NCI-H1436 (cell line): ENCODE measurements around the gene DAGLA.
A peak's percentile ranks its signal among the peaks of the same experiment; 100 is the strongest.
"Not testable (repeated sequence)": the region's sequence is repeated elsewhere in the genome, so short reads cannot be mapped to it uniquely, and the experiment has no call there.

ENCODE experiments used
- DNase-seq: peaks from one replicate; lab custom pipeline; 2025; lab: John Stamatoyannopoulos, UW

DAGLA gene, protein sequence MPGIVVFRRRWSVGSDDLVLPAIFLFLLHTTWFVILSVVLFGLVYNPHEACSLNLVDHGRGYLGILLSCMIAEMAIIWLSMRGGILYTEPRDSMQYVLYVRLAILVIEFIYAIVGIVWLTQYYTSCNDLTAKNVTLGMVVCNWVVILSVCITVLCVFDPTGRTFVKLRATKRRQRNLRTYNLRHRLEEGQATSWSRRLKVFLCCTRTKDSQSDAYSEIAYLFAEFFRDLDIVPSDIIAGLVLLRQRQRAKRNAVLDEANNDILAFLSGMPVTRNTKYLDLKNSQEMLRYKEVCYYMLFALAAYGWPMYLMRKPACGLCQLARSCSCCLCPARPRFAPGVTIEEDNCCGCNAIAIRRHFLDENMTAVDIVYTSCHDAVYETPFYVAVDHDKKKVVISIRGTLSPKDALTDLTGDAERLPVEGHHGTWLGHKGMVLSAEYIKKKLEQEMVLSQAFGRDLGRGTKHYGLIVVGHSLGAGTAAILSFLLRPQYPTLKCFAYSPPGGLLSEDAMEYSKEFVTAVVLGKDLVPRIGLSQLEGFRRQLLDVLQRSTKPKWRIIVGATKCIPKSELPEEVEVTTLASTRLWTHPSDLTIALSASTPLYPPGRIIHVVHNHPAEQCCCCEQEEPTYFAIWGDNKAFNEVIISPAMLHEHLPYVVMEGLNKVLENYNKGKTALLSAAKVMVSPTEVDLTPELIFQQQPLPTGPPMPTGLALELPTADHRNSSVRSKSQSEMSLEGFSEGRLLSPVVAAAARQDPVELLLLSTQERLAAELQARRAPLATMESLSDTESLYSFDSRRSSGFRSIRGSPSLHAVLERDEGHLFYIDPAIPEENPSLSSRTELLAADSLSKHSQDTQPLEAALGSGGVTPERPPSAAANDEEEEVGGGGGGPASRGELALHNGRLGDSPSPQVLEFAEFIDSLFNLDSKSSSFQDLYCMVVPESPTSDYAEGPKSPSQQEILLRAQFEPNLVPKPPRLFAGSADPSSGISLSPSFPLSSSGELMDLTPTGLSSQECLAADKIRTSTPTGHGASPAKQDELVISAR

DNA sequence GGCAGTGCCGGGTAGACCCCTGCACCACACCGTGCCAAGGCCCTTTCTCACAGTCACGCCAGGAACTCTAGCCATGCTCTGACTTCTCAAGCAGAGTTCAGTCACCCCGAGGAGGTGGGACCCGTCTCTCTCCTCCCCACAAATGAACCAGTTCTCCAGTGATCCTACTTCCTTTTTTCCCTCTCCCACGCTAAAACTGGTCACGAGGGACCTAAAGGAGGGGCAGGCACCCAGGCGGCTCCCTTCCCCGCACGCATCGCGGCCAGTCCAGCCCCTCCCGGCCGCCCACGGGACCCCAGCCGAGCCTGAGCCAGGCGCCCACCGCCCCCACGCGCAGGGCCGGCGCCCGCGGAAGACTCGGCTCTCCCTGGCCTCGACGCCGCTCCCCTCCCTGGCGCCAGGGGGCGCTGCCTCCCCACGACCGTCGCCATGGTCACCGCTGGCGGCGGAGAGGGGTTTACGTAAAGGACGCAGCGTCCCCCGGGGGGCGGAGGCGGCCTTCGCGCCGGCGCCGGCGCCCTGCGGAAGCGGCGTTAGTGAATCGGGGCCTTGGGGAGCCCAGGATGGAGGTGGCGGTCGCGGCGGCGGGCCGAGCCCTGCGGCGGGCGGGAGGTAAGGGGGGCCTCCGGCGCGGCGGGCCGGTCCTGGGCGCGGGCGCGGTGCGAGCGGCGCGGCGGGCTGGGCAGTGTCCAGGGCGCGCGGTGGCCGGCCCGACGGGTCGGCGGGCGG lies at the start of gene DAGLA:
Gene DAGLA (plus strand): TSS at position 499 of the 729 bp plus-strand sequence. CDS start 39,765 bp downstream, outside the sequence.
- DNase-seq = peak; percentile 75

DNA sequence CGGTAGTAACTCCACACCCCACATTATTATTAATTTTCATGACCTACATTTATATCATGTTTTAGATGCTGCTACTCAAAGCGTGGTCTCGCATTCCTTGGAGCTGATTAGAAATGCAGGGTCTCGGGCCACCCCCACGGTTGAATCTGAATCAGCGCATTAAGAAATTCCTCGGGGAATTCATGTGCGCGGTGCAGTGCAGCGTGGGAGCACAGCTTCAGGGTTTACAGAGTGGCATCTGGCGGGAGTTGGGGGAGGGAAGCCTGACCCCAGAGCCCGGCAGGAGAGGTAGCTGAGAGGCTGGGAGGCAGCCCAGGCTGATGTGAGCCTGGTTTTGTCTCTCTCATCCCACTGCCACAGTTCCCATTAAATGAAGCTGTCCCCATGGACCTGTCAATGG lies 48.1 kb upstream of the DAGLA start:
- DNase-seq = peak; percentile 24

DNA sequence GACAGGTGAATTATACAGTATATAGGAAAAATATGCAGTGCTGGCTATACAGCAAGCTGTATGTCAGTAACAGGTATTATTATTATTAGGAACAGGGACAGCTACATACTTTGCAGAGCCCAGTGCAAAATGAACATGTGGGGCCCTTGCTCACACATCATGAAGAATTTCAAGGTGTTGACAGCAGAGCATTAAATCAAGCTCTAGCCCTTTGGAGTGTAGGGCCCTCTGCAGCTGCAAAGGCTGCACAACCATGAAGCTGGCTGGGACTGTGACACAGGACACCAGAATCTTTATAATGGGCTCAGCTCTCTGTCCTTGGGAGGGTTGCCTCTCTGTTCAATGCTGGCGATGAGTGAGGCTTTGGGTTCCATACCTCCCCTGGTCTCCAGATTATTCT lies 44.9 kb upstream of the DAGLA start:
- DNase-seq = no peak

GRCh38 chr11:61635787-61636186 lies 44.4 kb upstream of the DAGLA start:
- peak; percentile 80 for DNase-seq

GRCh38 chr11:61636676-61637075 lies 43.5 kb upstream of the DAGLA start:
- no peak for DNase-seq

DNA sequence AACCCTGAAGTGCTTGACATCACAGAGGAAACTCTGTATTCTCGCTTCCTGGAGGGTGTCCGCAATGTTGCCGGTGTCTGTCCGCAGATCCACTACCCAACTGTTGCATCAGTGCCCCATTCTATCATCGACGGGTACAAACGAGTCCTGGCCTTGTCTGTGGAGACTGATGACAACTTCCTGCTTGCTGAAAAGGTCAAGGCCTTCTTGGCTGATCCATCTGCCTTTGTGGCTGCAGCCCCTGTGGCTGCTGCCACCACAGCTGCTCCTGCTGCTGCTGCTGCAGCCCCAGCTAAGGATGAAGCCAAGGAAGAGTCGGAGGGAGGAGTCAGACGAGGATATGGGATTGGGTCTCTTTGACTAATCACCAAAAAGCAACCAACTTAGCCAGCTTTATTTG lies 42.9 kb upstream of the DAGLA start:
- no peak for DNase-seq

DNA sequence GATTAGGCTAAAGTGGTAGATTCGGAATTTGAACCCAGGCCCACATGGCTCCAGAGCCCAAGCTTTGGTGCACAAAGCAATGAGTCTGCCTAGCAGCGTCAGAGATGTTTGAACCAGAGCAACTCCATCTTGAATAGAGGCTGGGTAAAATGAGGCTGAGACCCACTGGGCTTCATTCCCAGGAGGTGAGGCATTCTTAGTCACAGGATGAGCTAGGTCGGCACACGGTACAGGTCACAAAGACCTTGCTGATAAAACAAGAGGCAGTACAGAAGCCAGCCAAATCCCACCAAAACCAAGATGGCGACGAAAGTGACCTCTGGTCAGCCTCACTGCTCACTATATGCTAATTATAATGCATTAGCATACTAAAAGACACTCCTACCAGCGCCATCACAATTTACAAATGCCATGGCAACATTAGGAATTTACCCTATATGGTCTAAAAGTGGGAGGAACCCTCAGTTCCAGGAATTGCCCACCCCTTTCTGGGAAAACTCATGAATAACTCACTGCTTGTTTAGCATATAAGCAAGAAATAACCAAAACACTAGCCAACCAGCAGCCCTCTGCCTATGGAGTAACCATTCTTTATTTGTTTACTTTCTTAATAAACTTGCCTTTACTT lies 40.3 kb upstream of the DAGLA start:
- DNase-seq = no peak

DNA sequence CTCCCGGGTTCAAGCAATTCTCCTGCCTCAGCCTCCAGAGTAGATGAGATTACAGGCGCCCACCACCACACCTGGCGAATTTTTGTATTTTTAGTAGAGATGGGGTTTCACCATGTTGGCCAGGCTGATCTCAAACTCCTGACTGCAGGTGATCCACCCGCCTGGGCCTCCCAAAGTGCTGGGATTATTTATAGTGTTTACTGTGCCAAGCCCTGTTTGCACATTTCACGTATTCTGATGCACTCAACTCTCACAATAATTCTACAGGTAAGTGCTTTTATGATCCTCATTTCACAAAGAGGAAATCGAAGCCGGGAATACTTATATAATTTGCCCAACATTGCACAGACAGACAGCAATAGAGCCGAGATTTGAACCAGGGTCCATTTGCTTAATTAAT lies 38.0 kb upstream of the DAGLA start:
- DNase-seq = no peak

- peak; percentile 29 for DNase-seq
Observed at GRCh38 chr11:61645179-61645868, 34.9 kb upstream of the DAGLA start.

- no peak for DNase-seq
Observed at GRCh38 chr11:61647529-61647928, 32.7 kb upstream of the DAGLA start.

GRCh38 chr11:61650781-61651571 lies 29.2 kb upstream of the DAGLA start:
- DNase-seq = no peak

GRCh38 chr11:61652135-61652534 lies 28.1 kb upstream of the DAGLA start:
- no peak for DNase-seq

GRCh38 chr11:61654397-61654829 lies 25.8 kb upstream of the DAGLA start:
- no peak for DNase-seq

DNA sequence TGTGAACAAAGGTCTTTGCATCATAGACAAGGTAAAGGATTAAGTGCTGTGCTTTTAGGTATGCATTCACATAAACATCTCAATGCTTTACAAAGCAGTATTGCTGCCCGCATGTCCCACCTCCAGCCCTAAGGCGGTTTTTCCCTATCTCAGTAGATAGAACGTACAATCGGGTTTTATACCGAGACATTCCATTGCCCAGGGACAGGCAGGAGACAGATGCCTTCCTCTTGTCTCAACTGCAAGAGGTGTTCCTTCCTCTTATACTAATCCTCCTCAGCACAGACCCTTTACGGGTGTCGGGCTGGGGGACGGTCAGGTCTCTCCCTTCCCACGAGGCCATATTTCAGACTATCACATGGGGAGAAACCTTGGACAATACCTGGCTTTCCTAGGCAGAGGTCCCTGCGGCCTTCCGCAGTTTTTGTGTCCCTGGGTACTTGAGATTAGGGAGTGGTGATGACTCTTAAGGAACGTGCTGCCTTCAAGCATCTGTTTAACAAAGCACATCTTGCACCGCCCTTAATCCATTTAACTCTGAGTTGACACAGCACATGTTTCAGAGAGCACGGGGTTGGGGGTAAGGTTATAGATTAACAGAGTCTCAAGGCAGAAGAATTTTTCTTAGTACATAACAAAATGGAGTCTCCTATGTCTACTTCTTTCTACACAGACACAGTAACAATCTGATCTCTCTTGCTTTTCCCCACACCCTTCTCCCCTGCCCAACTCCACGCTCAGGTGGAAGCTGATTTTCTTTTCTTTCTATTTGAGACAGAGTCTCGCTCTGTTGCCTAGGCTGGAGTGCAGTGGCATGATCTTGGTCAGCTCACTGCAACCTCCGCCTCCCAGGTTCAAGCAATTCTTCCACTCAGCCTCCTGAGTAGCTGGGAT lies 24.7 kb upstream of the DAGLA start:
- not testable (repeated sequence) for DNase-seq

DNA sequence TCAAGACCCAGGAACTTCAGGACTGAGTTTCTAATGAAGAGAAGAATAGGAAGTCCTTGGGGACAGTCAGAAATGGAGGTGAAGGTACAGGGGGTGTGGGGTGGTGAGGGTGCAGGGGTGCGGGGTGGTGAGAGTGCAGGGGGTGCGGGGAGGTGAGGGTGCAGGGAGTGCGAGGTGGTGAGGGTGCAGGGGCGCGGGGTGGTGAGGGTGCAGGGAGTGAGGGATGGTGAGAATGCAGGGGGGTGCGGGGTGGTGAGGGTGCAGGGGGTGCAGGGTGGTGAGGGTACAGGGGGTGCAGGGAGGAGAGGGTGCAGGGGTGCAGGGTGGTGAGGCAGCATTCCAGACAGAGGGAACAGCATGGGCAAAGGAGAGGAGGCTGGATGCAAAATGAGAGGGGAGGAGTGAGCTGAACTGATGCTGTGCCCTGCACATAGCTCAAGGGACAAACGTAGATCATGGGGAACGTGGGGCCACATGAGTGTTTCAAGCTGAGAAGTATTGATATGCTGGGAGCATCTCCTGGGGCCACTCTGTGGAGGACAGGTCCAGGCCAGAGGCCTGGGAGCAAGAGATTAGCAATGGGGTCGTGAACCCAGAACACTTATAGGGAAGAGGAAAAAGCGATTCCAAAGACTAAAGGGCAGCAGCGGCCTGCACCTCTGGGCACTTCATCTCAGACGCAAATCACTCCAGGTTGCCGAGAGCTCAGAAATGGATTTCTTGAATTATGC lies 23.7 kb upstream of the DAGLA start:
- no peak for DNase-seq

- DNase-seq = no peak
Observed at GRCh38 chr11:61657566-61658290, 22.5 kb upstream of the DAGLA start.

DNA sequence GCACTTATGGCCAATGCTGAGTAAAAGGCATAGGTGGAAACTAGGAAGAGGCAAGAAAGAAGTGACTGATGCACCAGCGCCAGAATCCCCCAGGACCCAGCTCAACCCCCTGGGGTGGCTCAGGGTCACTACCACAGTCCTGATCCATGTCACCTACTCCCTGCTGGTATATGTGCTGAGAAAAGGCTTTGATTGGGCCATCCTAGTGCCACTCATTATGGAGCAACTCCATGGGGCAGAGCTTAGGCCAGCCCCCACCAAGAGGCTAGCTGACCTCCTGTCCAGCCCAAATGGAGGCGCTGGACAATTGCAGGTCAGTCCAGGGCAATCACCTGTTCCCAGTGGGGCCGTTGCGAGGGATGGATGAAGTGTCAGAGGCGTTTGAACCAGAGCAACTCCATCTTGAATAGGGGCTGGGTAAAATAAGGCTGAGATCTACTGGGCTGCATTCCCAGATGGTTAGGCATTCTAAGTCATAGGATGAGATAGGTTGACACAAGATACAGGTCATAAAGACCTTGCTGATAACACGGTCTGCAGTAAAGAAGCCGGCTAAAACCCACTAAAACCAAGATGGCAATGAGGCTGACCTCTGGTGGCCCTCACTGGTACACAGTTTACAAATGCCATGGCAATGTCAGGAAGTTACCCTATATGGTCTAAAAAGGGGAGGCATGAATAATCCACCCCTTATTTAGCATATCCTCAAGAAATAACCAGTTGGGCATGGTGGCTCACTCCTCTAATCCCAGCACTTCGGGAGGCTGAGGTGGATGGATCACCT lies 20.6 kb upstream of the DAGLA start:
- no peak for DNase-seq
